Panc1 (cell line): Measurements from ENCODE around the gene PPP1R1A. TPM values are rescaled to one million over a fixed set of nuclear protein-coding genes. Genes with fewer than 3 reads are reported as not detected.

Experiments
- ATAC-seq: fragments of 200-7000 bp; cut with Tn5 transposase; 2 replicates; pipeline ENCODE4 v1.9.1; 2020; ENCODE audit warnings: mild to moderate bottlenecking, moderate library complexity
- BruUV-seq: library from RNA; stranded (reverse); fragments of 400-500 nt; replicated peaks from 2 replicates; lab custom pipeline; 2021; lab: Mats Ljungman, UMichigan
- CTCF ChIA-PET: fragments of 300-600 bp; sonication (Branson Sonifier 250); formaldehyde crosslinking; loops from one replicate; lab custom pipeline; 2022; ENCODE audit warnings: antibody characterized with exemption; lab: Charles Lee
- POLR2A ChIA-PET: fragments of 300-600 bp; sonication (Branson Sonifier 250); formaldehyde crosslinking; loops from one replicate; lab custom pipeline; 2022; ENCODE audit warnings: antibody characterized with exemption; lab: Charles Lee
- DNase-seq: peaks from one replicate; pipeline ENCODE4 v3.0.0-alpha.2; 2010; ENCODE audit warnings: low read depth, low spot score
- H3K27ac ChIP-seq: 2 replicates; pipeline ENCODE4 v1.5.1; 2011; ENCODE audit warnings: mild to moderate bottlenecking, low read length, inconsistent platforms
- H3K27me3 ChIP-seq: fragments of 200-500 bp; sonication (Bioruptor generic); 2 replicates; pipeline ENCODE4 v1.6.0; 2014; ENCODE audit warnings: low read length, inconsistent platforms; ENCODE audit not compliant: control insufficient read depth, insufficient read depth
- H3K36me3 ChIP-seq: fragments of 200-500 bp; sonication (Bioruptor generic); 2 replicates; pipeline ENCODE4 v1.5.1; 2014; ENCODE audit warnings: inconsistent platforms, mild to moderate bottlenecking, low read length, moderate library complexity; ENCODE audit not compliant: control insufficient read depth, insufficient read depth
- H3K4me1 ChIP-seq: 2 replicates; pipeline ENCODE4 v1.5.1; 2011; ENCODE audit warnings: inconsistent platforms, mild to moderate bottlenecking, low read length, moderate library complexity; ENCODE audit not compliant: control insufficient read depth, insufficient read depth
- H3K4me3 ChIP-seq, 2 experiments: 2 replicates each; pipeline ENCODE4 v1.5.1; 2011 to 2012; ENCODE audit warnings: low read depth in 2 of 2, low read length in 2 of 2, mild to moderate bottlenecking in 2 of 2, inconsistent platforms in 1 of 2, moderate library complexity in 1 of 2
- H3K9me3 ChIP-seq: fragments of 200-500 bp; sonication (Bioruptor generic); 2 replicates; pipeline ENCODE4 v1.5.1; 2014; ENCODE audit warnings: low read depth, mild to moderate bottlenecking, inconsistent platforms, low read length, moderate library complexity; ENCODE audit not compliant: control insufficient read depth, insufficient read depth
- POLR2AphosphoS5 ChIP-seq: IDR thresholded peaks from 2 replicates; pipeline ENCODE4 v1.6.1; 2012; ENCODE audit warnings: mild to moderate bottlenecking, low read depth, low read length, moderate library complexity
- SIN3A ChIP-seq: IDR thresholded peaks from 2 replicates; pipeline ENCODE4 v1.6.1; 2012; ENCODE audit warnings: low read depth, mild to moderate bottlenecking, low read length, moderate library complexity, borderline replicate concordance; ENCODE audit not compliant: insufficient read depth
- TCF7L2 ChIP-seq: IDR thresholded peaks from 2 replicates; pipeline ENCODE4 v1.6.1; 2011; ENCODE audit warnings: mild to moderate bottlenecking, low read depth, low read length, inconsistent platforms
- in situ Hi-C: cut with HindIII; loops from 2 replicates; pipeline ENCODE4 v1.10.0; 2016; ENCODE audit warnings: low sequenced_read_pairs, low pct_unique_long_range_greater_than_20kb
- intact Hi-C: fragments of 100-400 bp; cut with micrococcal nuclease; formaldehyde crosslinking; loops from one replicate; pipeline ENCODE4 v1.10.0; 2022; ENCODE audit not compliant: unreplicated experiment
- total RNA-seq: library from RNA; stranded (reverse); gene quantifications from one replicate; pipeline ENCODE4 v1.2.1, GENCODE V29; 2021; ENCODE audit not compliant: unreplicated experiment
- TF ChIP-seq, protein P1 (sequence below): fragments of 450-650 bp; IDR thresholded peaks from 2 replicates; pipeline ENCODE4 v1.5.1; 2017; ENCODE audit warnings: mild to moderate bottlenecking
- TF ChIP-seq, protein P2 (sequence below), 2 experiments: IDR thresholded peaks; 2 replicates each; pipeline ENCODE4 v1.6.1; 2011 to 2012; ENCODE audit warnings: low read depth in 2 of 2, control low read depth in 1 of 2, low read length in 1 of 2, mild to moderate bottlenecking in 1 of 2, moderate library complexity in 1 of 2; ENCODE audit not compliant: insufficient read depth in 1 of 2

PPP1R1A gene
- total RNA-seq, 1 experiment from 2014 or later, result 0.23 TPM

DNA sequence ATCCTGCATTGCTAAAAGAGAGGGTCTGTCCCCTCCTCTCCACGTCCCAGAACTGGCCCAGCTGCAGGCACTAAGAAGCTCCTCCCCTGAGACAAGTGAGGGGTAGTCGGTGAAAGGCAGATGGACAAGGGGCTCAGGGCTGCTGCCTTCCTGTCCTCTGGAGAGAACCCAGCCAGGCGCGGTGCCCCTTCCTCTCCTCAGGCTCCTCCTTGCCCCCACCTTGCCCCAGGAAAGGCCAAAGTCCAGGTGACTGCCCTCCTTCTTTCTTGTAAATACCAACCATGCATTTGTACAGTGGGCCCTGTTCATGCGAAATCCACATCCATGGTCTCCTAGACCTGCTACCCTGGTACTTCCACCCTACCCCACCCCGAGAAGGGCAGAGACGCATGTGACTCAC lies 9.7 kb downstream of the PPP1R1A start:
- CTCF ChIA-PET, result no interaction called here
- Histone ChIP-seq H3K9me3 (no peaks in the 10 kb centered on the region), H3K4me1 (no peaks in the 10 kb centered on the region), H3K36me3 (no peaks in the 10 kb centered on the region), H3K27ac (no peak overlapping the region), H3K27me3 (peaks cover 6% of the 10 kb centered on the region), H3K4me3 (no peak overlapping the region)
- no peak for ATAC-seq
- intact Hi-C loops, result no loop called here
- TF ChIP-seq, protein P1, sequence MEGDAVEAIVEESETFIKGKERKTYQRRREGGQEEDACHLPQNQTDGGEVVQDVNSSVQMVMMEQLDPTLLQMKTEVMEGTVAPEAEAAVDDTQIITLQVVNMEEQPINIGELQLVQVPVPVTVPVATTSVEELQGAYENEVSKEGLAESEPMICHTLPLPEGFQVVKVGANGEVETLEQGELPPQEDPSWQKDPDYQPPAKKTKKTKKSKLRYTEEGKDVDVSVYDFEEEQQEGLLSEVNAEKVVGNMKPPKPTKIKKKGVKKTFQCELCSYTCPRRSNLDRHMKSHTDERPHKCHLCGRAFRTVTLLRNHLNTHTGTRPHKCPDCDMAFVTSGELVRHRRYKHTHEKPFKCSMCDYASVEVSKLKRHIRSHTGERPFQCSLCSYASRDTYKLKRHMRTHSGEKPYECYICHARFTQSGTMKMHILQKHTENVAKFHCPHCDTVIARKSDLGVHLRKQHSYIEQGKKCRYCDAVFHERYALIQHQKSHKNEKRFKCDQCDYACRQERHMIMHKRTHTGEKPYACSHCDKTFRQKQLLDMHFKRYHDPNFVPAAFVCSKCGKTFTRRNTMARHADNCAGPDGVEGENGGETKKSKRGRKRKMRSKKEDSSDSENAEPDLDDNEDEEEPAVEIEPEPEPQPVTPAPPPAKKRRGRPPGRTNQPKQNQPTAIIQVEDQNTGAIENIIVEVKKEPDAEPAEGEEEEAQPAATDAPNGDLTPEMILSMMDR, result no peak
- TF ChIP-seq POLR2AphosphoS5, result no peak
- TF ChIP-seq, protein P2, sequence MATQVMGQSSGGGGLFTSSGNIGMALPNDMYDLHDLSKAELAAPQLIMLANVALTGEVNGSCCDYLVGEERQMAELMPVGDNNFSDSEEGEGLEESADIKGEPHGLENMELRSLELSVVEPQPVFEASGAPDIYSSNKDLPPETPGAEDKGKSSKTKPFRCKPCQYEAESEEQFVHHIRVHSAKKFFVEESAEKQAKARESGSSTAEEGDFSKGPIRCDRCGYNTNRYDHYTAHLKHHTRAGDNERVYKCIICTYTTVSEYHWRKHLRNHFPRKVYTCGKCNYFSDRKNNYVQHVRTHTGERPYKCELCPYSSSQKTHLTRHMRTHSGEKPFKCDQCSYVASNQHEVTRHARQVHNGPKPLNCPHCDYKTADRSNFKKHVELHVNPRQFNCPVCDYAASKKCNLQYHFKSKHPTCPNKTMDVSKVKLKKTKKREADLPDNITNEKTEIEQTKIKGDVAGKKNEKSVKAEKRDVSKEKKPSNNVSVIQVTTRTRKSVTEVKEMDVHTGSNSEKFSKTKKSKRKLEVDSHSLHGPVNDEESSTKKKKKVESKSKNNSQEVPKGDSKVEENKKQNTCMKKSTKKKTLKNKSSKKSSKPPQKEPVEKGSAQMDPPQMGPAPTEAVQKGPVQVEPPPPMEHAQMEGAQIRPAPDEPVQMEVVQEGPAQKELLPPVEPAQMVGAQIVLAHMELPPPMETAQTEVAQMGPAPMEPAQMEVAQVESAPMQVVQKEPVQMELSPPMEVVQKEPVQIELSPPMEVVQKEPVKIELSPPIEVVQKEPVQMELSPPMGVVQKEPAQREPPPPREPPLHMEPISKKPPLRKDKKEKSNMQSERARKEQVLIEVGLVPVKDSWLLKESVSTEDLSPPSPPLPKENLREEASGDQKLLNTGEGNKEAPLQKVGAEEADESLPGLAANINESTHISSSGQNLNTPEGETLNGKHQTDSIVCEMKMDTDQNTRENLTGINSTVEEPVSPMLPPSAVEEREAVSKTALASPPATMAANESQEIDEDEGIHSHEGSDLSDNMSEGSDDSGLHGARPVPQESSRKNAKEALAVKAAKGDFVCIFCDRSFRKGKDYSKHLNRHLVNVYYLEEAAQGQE (IDR thresholded peaks at IDR 0.05; ENCODE audit: insufficient read depth in 1 of 2, low read depth in 2 of 2, low read length in 1 of 2), result no peak
- no peak for TF ChIP-seq SIN3A
- no peak for TF ChIP-seq TCF7L2
- in situ Hi-C loops, result no loop called here
- DNase-seq, result no peak
- POLR2A ChIA-PET, result no interaction called here
- no TSS peak for BruUV-seq

GRCh38 chr12:54572881-54573280 lies 15.6 kb downstream of the PPP1R1A start:
- ChIA-PET CTCF (interaction anchor here (0.7 kb wide), 1 partner anchor 31 kb away, joined by 3 read pairs; no protein-coding TSS in a partner anchor), POLR2A (no interaction called here)
- intact Hi-C loops, result no loop called here
- no peak overlapping the region for H3K4me3 ChIP-seq
- H3K9me3 ChIP-seq, result no peaks in the 10 kb centered on the region
- no peaks in the 10 kb centered on the region for H3K36me3 ChIP-seq
- DNase-seq (no peak), ATAC-seq (peak; percentile 66)
- TF ChIP-seq SIN3A (no peak), POLR2AphosphoS5 (no peak), TCF7L2 (no peak)
- TF ChIP-seq, protein P2 (IDR thresholded peaks at IDR 0.05; ENCODE audit: insufficient read depth in 1 of 2, low read depth in 2 of 2, low read length in 1 of 2), result no peak
- TF ChIP-seq, protein P1, result no peak
- H3K27ac ChIP-seq, result no peak overlapping the region
- no peaks in the 10 kb centered on the region for H3K4me1 ChIP-seq
- peaks cover 8% of the 10 kb centered on the region for H3K27me3 ChIP-seq
- no TSS peak for BruUV-seq
- in situ Hi-C loops, result no loop called here
